Measurements from ENCODE around the gene PARP4. TPM values are rescaled to one million over a fixed set of nuclear protein-coding genes. Genes with fewer than 3 reads are reported as not detected.
"Not testable (repeated sequence)": the region's sequence is repeated elsewhere in the genome, so short reads cannot be mapped to it uniquely, and the experiment has no call there.

PARP4 gene
- total RNA-seq, 2 donors from 2014 or later, result 28.3 to 48.8 TPM

GRCh38 chr13:24443366-24443765 is 69.2 kb downstream of the PARP4 start:
- no peak for DNase-seq (ENCODE audit: low spot score)
- no peak for ATAC-seq (ENCODE audit: insufficient number of reproducible peaks, low FRiP score, low read depth)
- Histone ChIP-seq H3K36me3 (peaks cover 26% of the 10 kb centered on the region), H3K27me3 (replicated peaks; ENCODE audit: insufficient read depth) (no peaks in the 10 kb centered on the region), H3K4me1 (ENCODE audit: control insufficient read depth in 1 of 2, low read depth in 2 of 2) (no peaks in the 10 kb centered on the region), H3K27ac (no peak overlapping the region), H3K4me3 (no peak overlapping the region), H3K9me3 (no peaks in the 10 kb centered on the region)
- TF ChIP-seq CTCF (IDR thresholded peaks at IDR 0.05), result no peak

GRCh38 chr13:24426045-24426444 is 86.5 kb downstream of the PARP4 start:
- peaks cover 51% of the 10 kb centered on the region for H3K36me3 ChIP-seq
- not testable (repeated sequence) for H3K4me1 ChIP-seq (ENCODE audit: control insufficient read depth in 1 of 2, low read depth in 2 of 2); H3K27ac ChIP-seq; H3K27me3 ChIP-seq (replicated peaks; ENCODE audit: insufficient read depth); H3K9me3 ChIP-seq; H3K4me3 ChIP-seq; ATAC-seq (ENCODE audit: insufficient number of reproducible peaks, low FRiP score, low read depth); DNase-seq (ENCODE audit: low spot score)

GRCh38 chr13:24419668-24420067 is 92.9 kb downstream of the PARP4 start:
- H3K27me3 ChIP-seq (replicated peaks; ENCODE audit: insufficient read depth); DNase-seq (ENCODE audit: low spot score); H3K27ac ChIP-seq; ATAC-seq (ENCODE audit: insufficient number of reproducible peaks, low FRiP score, low read depth); H3K4me1 ChIP-seq (ENCODE audit: control insufficient read depth in 1 of 2, low read depth in 2 of 2); H3K4me3 ChIP-seq; H3K9me3 ChIP-seq: not testable (repeated sequence)
- peaks cover 18% of the 10 kb centered on the region for H3K36me3 ChIP-seq

GRCh38 chr13:24407844-24408243 is 104.7 kb downstream of the PARP4 start:
- Histone ChIP-seq H3K4me3 (no peak overlapping the region), H3K36me3 (no peaks in the 10 kb centered on the region), H3K27me3 (replicated peaks; ENCODE audit: insufficient read depth) (no peaks in the 10 kb centered on the region), H3K4me1 (ENCODE audit: control insufficient read depth in 1 of 2, low read depth in 2 of 2) (no peaks in the 10 kb centered on the region), H3K27ac (no peak overlapping the region), H3K9me3 (no peaks in the 10 kb centered on the region)
- DNase-seq (ENCODE audit: low spot score) (no peak), ATAC-seq (ENCODE audit: insufficient number of reproducible peaks, low FRiP score, low read depth) (no peak)
- TF ChIP-seq CTCF (IDR thresholded peaks at IDR 0.05), result no peak

- TF ChIP-seq CTCF (IDR thresholded peaks at IDR 0.05), result no peak
- Histone ChIP-seq H3K27ac (no peak overlapping the region), H3K4me1 (ENCODE audit: control insufficient read depth in 1 of 2, low read depth in 2 of 2) (no peaks in the 10 kb centered on the region), H3K27me3 (replicated peaks; ENCODE audit: insufficient read depth) (no peaks in the 10 kb centered on the region), H3K4me3 (no peak overlapping the region), H3K36me3 (no peaks in the 10 kb centered on the region), H3K9me3 (no peaks in the 10 kb centered on the region)
- no peak for ATAC-seq (ENCODE audit: insufficient number of reproducible peaks, low FRiP score, low read depth)
- DNase-seq (ENCODE audit: low spot score), result no peak
Measured at GRCh38 chr13:24406524-24406923, 106.1 kb downstream of the PARP4 start.

GRCh38 chr13:24396821-24397220 is 115.8 kb downstream of the PARP4 start:
- H3K27me3 ChIP-seq (replicated peaks; ENCODE audit: insufficient read depth), result no peaks in the 10 kb centered on the region
- no peak overlapping the region for H3K27ac ChIP-seq
- peaks cover 10% of the 10 kb centered on the region for H3K9me3 ChIP-seq
- TF ChIP-seq CTCF (IDR thresholded peaks at IDR 0.05), result no peak
- no peaks in the 10 kb centered on the region for H3K4me1 ChIP-seq (ENCODE audit: control insufficient read depth in 1 of 2, low read depth in 2 of 2)
- H3K4me3 ChIP-seq, result no peak overlapping the region
- no peaks in the 10 kb centered on the region for H3K36me3 ChIP-seq
- DNase-seq (ENCODE audit: low spot score), result no peak
- no peak for ATAC-seq (ENCODE audit: insufficient number of reproducible peaks, low FRiP score, low read depth)

Data from thoracic aorta (tissue), 2 donors.